Measurements from ENCODE around the gene IL21R. TPM values are rescaled to one million over a fixed set of nuclear protein-coding genes. Genes with fewer than 3 reads are reported as not detected.
A peak's percentile ranks its signal among the peaks of the same experiment; 100 is the strongest.
"Not testable (repeated sequence)": the region's sequence is repeated elsewhere in the genome, so short reads cannot be mapped to it uniquely, and the experiment has no call there.

The IL21R gene
- total RNA-seq, 1 donor from 2014 or later: 84.2 TPM

- Mint-ChIP-seq H3K36me3 (ENCODE audit: low read depth) (peaks cover 84% of the 10 kb centered on the region), H3K27ac (peak overlapping the region; percentile 70)
- intact Hi-C loops (cut with micrococcal nuclease): loop anchor here (2.0 kb wide), 2 partner anchors 19 to 59 kb away; no protein-coding TSS in a partner anchor
These were observed 25.6 kb downstream of the IL21R start for GRCh38 chr16:27427538-27427937.

GRCh38 chr16:27428026-27428785 is 26.2 kb downstream of the IL21R start:
- no peak overlapping the region for H3K27ac Mint-ChIP-seq
- H3K27me3 Mint-ChIP-seq (ENCODE audit: low read depth): no peaks in the 10 kb centered on the region
- H3K36me3 Mint-ChIP-seq (ENCODE audit: low read depth): peaks cover 84% of the 10 kb centered on the region
- H3K9me3 Mint-ChIP-seq: peaks cover 5% of the 10 kb centered on the region
- intact Hi-C loops (cut with micrococcal nuclease): no loop called here
- H3K4me3 Mint-ChIP-seq (ENCODE audit: low read depth): peak overlapping the region; percentile 17
- peaks cover 55% of the 10 kb centered on the region for H3K4me1 Mint-ChIP-seq (ENCODE audit: low read depth)
- peak; percentile 7 for DNase-seq (ENCODE audit: low spot score)

More at GRCh38 chr16:27427538-27427937, 25.6 kb downstream of the IL21R start:
- Mint-ChIP-seq H3K27me3 (ENCODE audit: low read depth) (no peaks in the 10 kb centered on the region), H3K4me1 (ENCODE audit: low read depth) (peaks cover 50% of the 10 kb centered on the region), H3K9me3 (peaks cover 6% of the 10 kb centered on the region), H3K4me3 (ENCODE audit: low read depth) (peak overlapping the region; percentile 37)
- DNase-seq (ENCODE audit: low spot score): no peak

- DNase-seq (ENCODE audit: low spot score): no peak
- Mint-ChIP-seq H3K36me3 (ENCODE audit: low read depth) (peaks cover 84% of the 10 kb centered on the region), H3K4me1 (ENCODE audit: low read depth) (peaks cover 51% of the 10 kb centered on the region), H3K27ac (peak overlapping the region; percentile 67), H3K9me3 (no peaks in the 10 kb centered on the region), H3K27me3 (ENCODE audit: low read depth) (no peaks in the 10 kb centered on the region), H3K4me3 (ENCODE audit: low read depth) (peak overlapping the region; percentile 33)
- intact Hi-C loops (cut with micrococcal nuclease): no loop called here
These were observed 27.4 kb downstream of the IL21R start for GRCh38 chr16:27429330-27429871.

- Mint-ChIP-seq H3K27ac (no peak overlapping the region), H3K4me3 (ENCODE audit: low read depth) (no peak overlapping the region), H3K36me3 (ENCODE audit: low read depth) (peaks cover 84% of the 10 kb centered on the region), H3K9me3 (no peaks in the 10 kb centered on the region), H3K27me3 (ENCODE audit: low read depth) (no peaks in the 10 kb centered on the region), H3K4me1 (ENCODE audit: low read depth) (peaks cover 49% of the 10 kb centered on the region)
- intact Hi-C loops (cut with micrococcal nuclease): no loop called here
- DNase-seq (ENCODE audit: low spot score): no peak
These were observed 28.0 kb downstream of the IL21R start for GRCh38 chr16:27429981-27430441.

DNA sequence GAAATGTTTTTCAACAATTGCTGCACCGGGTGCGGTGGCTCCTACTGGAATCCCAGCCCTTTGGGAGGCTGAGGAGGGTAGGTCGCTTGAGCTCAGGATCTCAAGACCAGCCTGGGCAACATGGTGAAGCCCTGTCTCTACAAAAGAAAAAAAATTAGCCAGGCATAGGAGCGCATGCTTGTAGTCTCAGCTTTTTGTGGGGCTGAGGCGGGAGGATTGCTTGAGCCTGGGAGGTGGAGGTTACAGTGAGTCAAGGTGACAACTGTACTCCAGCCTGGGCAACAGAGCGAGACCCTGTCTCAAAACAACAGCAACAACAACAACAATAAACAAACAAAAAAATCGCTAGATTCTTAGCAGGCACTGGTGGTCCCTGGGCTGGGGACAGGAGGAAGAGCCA is 28.5 kb downstream of the IL21R start:
- DNase-seq (ENCODE audit: low spot score): no peak
- H3K27ac Mint-ChIP-seq: peak overlapping the region; percentile 74
- intact Hi-C loops (cut with micrococcal nuclease): no loop called here
- peaks cover 45% of the 10 kb centered on the region for H3K4me1 Mint-ChIP-seq (ENCODE audit: low read depth)
- H3K9me3 Mint-ChIP-seq: no peaks in the 10 kb centered on the region
- H3K36me3 Mint-ChIP-seq (ENCODE audit: low read depth): peaks cover 83% of the 10 kb centered on the region
- no peaks in the 10 kb centered on the region for H3K27me3 Mint-ChIP-seq (ENCODE audit: low read depth)
- no peak overlapping the region for H3K4me3 Mint-ChIP-seq (ENCODE audit: low read depth)

GRCh38 chr16:27430923-27431484 is 29.0 kb downstream of the IL21R start:
- Mint-ChIP-seq H3K36me3 (ENCODE audit: low read depth) (peaks cover 83% of the 10 kb centered on the region), H3K4me3 (ENCODE audit: low read depth) (no peak overlapping the region), H3K27me3 (ENCODE audit: low read depth) (no peaks in the 10 kb centered on the region), H3K9me3 (no peaks in the 10 kb centered on the region), H3K4me1 (ENCODE audit: low read depth) (peaks cover 41% of the 10 kb centered on the region), H3K27ac (peak overlapping the region; percentile 74)
- intact Hi-C loops (cut with micrococcal nuclease): no loop called here
- no peak for DNase-seq (ENCODE audit: low spot score)

DNA sequence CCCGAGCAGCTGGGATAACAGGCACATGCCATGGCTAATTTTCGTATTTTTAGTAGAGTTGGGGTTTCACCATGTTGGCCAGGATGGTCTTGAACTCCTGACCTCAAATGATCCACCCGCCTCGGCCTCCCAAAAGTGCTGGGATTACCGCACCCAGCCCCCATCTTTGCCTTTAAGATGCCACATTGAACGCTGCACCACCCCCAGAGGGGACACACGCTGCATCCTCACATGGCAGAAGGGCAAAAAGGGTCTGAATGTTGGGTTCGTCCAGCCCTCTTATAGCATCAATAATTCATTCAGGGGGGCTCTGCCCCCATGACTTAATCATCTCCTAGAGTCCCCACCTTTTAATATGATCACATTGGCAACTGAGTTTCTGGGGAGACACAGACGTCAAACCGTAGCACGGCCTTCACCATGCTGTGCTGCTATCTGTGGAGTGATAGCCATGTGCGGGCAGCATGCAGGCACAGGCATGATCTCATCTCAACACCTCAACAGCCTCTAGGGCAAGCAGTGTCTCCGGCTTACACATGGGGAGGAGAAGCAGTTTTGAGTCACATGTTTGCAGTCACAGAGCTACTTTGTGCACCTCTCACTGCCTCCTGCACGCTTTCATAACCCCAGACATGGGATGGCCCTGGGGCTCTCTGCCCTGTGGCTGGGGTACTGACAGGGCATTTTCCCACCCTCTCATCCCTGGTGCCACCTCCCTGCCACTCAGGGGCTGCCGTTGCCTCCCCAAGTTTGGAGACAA is 30.0 kb downstream of the IL21R start:
- Mint-ChIP-seq H3K36me3 (ENCODE audit: low read depth) (peaks cover 83% of the 10 kb centered on the region), H3K4me3 (ENCODE audit: low read depth) (no peak overlapping the region), H3K9me3 (no peaks in the 10 kb centered on the region), H3K4me1 (ENCODE audit: low read depth) (peaks cover 31% of the 10 kb centered on the region), H3K27me3 (ENCODE audit: low read depth) (no peaks in the 10 kb centered on the region), H3K27ac (peak overlapping the region; percentile 52)
- DNase-seq (ENCODE audit: low spot score): no peak
- intact Hi-C loops (cut with micrococcal nuclease): no loop called here

DNA sequence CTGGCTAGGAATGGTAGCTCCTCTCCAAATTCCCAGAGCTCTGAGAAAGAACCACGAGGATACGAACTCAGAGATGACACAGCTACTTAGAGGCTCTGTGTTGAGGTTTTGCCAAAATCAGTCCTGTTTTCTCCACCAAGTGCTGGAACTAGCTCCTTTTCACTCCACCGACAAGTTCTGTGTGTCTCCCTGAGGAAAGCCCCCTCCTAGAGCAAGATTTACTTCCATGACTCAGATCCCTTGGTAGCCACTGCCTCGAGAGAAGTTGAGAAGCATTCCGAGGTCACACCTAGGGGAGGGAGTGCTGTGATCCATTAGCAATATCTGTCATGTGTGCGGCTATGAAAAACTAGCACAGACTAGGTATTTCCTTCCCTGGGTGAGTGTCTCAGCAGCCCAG is 30.6 kb downstream of the IL21R start:
- Mint-ChIP-seq H3K36me3 (ENCODE audit: low read depth) (peaks cover 83% of the 10 kb centered on the region), H3K27me3 (ENCODE audit: low read depth) (no peaks in the 10 kb centered on the region), H3K9me3 (no peaks in the 10 kb centered on the region), H3K27ac (peak overlapping the region; percentile 77), H3K4me1 (ENCODE audit: low read depth) (peaks cover 25% of the 10 kb centered on the region), H3K4me3 (ENCODE audit: low read depth) (no peak overlapping the region)
- DNase-seq (ENCODE audit: low spot score): no peak
- intact Hi-C loops (cut with micrococcal nuclease): no loop called here

DNA sequence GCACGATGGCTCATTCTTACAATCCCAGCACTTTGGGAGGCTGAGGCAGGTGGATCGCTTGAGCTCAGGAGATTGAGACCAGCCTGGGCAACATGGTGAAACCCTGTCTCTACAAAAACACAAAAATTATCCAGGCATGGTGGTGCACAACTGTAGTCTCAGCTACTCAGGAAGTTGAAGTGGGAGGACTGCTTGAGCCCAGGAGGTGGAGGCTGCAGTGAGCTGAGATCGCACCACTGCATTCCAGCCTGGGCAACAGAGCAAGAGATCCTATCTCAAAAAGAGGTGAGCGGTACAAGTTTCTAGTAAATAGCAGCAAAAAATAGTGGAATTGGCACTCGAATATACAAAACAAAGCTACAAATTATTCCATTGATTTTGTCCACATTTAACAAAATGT is 31.2 kb downstream of the IL21R start:
- H3K27me3 Mint-ChIP-seq (ENCODE audit: low read depth); DNase-seq (ENCODE audit: low spot score); H3K4me3 Mint-ChIP-seq (ENCODE audit: low read depth); H3K9me3 Mint-ChIP-seq; intact Hi-C loops (cut with micrococcal nuclease): not testable (repeated sequence)
- Mint-ChIP-seq H3K4me1 (ENCODE audit: low read depth) (peaks cover 21% of the 10 kb centered on the region), H3K27ac (peak overlapping the region; percentile 77), H3K36me3 (ENCODE audit: low read depth) (peaks cover 85% of the 10 kb centered on the region)

DNA sequence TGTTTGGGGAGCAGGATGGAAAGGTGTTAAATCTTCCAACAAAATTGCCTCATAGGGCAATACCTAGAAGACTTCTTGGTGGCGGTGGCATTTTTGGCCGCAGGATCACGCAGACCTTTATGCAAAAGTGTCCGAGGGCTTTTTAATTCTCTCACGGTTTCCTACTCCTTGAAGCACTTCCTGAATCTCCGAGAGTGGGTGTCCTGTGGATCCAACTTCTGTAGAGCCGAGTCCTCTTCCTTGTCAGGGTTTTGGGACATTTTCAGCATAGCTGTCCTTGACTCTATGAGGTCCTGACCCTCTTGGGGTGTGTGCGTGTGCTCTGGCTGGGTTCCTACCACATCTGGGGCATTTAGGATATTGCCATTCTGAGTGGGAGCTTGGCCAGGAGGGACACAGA is 31.7 kb downstream of the IL21R start:
- peaks cover 19% of the 10 kb centered on the region for H3K4me1 Mint-ChIP-seq (ENCODE audit: low read depth)
- no peaks in the 10 kb centered on the region for H3K27me3 Mint-ChIP-seq (ENCODE audit: low read depth)
- no peak for DNase-seq (ENCODE audit: low spot score)
- intact Hi-C loops (cut with micrococcal nuclease): no loop called here
- H3K9me3 Mint-ChIP-seq: no peaks in the 10 kb centered on the region
- no peak overlapping the region for H3K27ac Mint-ChIP-seq
- peaks cover 85% of the 10 kb centered on the region for H3K36me3 Mint-ChIP-seq (ENCODE audit: low read depth)
- H3K4me3 Mint-ChIP-seq (ENCODE audit: low read depth): no peak overlapping the region

DNA sequence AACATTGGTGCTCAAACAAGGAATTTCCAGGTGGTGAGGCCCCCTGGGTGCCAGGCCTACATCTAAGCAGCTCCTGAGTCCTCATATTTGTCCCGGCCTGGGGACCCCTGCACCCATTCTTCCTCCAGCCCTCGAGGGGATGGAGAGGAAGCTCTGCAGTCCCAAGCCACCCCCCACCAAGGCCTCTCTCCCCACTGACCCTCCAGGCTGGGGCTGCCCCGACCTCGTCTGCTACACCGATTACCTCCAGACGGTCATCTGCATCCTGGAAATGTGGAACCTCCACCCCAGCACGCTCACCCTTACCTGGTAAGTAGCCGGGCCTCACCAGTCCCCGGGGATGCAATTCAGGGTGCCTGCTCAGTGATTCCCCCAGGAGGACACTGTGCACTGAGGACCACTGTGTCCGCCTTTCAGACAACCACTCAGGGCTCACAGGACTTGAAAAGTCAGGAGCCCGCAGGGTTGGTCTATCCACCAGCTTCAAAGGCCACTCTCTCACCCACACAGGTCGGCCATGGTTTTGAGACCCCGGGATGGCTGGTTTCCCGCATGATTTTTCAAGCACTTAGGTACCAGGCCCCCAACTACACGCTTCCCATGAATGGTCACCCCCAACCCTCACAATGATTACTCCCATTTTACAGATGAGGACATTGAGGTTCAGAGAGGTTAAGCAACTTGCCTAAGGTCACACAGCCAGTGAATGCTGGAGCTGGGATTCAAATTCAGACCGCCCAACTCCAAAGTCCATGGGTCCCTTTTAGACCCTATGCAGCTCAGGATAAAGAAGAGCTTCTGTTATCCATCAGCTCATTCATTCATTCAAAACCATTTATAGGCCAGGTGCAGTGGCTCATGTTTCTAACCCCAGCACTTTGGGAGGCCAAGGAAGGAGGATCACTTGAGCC is 32.4 kb downstream of the IL21R start:
- no peak overlapping the region for H3K4me3 Mint-ChIP-seq (ENCODE audit: low read depth)
- H3K4me1 Mint-ChIP-seq (ENCODE audit: low read depth): peaks cover 16% of the 10 kb centered on the region
- H3K36me3 Mint-ChIP-seq (ENCODE audit: low read depth): peaks cover 89% of the 10 kb centered on the region
- no peak overlapping the region for H3K27ac Mint-ChIP-seq
- no peaks in the 10 kb centered on the region for H3K27me3 Mint-ChIP-seq (ENCODE audit: low read depth)
- intact Hi-C loops (cut with micrococcal nuclease): no loop called here
- DNase-seq (ENCODE audit: low spot score): no peak
- H3K9me3 Mint-ChIP-seq: no peaks in the 10 kb centered on the region

DNA sequence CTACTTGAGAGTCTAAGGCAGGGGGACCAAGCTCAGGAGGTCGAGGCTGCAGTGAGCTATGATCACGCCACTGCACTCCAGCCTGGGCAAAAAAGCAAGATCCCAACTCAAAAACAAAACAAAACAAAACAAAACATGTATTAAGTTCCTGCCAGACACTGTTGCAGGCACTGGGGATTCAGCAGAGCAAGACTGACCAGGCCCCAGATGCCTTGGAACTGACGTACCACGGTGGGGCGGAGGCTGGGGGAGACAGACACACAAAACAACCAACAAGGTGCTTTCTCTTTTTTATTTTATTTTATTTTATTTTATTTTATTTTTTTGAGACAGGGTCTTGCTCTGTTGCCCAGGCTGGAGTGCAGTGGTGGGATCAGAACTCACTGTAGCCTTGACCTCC is 33.2 kb downstream of the IL21R start:
- Mint-ChIP-seq H3K36me3 (ENCODE audit: low read depth) (peaks cover 94% of the 10 kb centered on the region), H3K4me1 (ENCODE audit: low read depth) (peaks cover 15% of the 10 kb centered on the region)
- intact Hi-C loops (cut with micrococcal nuclease); H3K27ac Mint-ChIP-seq; H3K27me3 Mint-ChIP-seq (ENCODE audit: low read depth); H3K4me3 Mint-ChIP-seq (ENCODE audit: low read depth); H3K9me3 Mint-ChIP-seq; DNase-seq (ENCODE audit: low spot score): not testable (repeated sequence)
